Naive thymus-derived CD4-positive, alpha-beta T cell (primary cell): Measurements from ENCODE around the gene UBASH3A. TPM values are rescaled to one million over a fixed set of nuclear protein-coding genes. Genes with fewer than 3 reads are reported as not detected.

Experiments
- ATAC-seq: fragments of 150-1000 bp; cut with Tn5 transposase; 2 replicates; pipeline ENCODE4 v1.10.0; 2021; ENCODE audit warnings: mild to moderate bottlenecking, moderate library complexity
- CTCF ChIA-PET: fragments of 350-600 bp; sonication (Branson Sonifier 250); formaldehyde crosslinking; loops from one replicate; lab custom pipeline; 2021; ENCODE audit warnings: antibody characterized with exemption; lab: Charles Lee
- POLR2A ChIA-PET: fragments of 350-600 bp; sonication (Branson Sonifier 250); formaldehyde crosslinking; loops from one replicate; lab custom pipeline; 2021; ENCODE audit warnings: antibody characterized with exemption, inconsistent platforms; lab: Charles Lee
- DNase-seq, 9 donors: peaks; one replicate each; pipeline versions ENCODE4 v3.0.0 to v3.0.0-alpha.2; 2020 to 2022; ENCODE audit warnings: mixed read lengths in 1 of 9
- H3K27ac ChIP-seq: one replicate; pipeline ENCODE4 v1.7.0; 2013; ENCODE audit warnings: mild to moderate bottlenecking, low read depth, low read length, moderate library complexity
- H3K27me3 ChIP-seq, 2 donors: one replicate each; pipeline ENCODE4 v1.7.0; 2013; ENCODE audit warnings: low read length in 2 of 2, mild to moderate bottlenecking in 2 of 2, moderate library complexity in 2 of 2; ENCODE audit not compliant: control insufficient read depth in 2 of 2, insufficient read depth in 2 of 2
- H3K36me3 ChIP-seq, 3 experiments: 1 replicate in 2 of 3; 2 replicates in 1 of 3; pipeline ENCODE4 v1.7.0; 2013; ENCODE audit warnings: low read length in 3 of 3, mild to moderate bottlenecking in 3 of 3, moderate library complexity in 1 of 3; ENCODE audit not compliant: insufficient read depth in 3 of 3, control insufficient read depth in 2 of 3
- H3K4me1 ChIP-seq, 2 donors: one replicate each; pipeline ENCODE4 v1.7.0; 2013; ENCODE audit warnings: low read length in 2 of 2, mild to moderate bottlenecking in 2 of 2, moderate library complexity in 1 of 2; ENCODE audit not compliant: control insufficient read depth in 2 of 2, insufficient read depth in 2 of 2
- H3K4me3 ChIP-seq: 2 replicates; pipeline ENCODE4 v1.7.0; 2013; ENCODE audit warnings: mild to moderate bottlenecking, low read length
- H3K9me3 ChIP-seq, 3 experiments: 1 replicate in 2 of 3; 2 replicates in 1 of 3; pipeline ENCODE4 v1.7.0; 2013; ENCODE audit warnings: low read length in 3 of 3; ENCODE audit not compliant: control insufficient read depth in 2 of 3
- H3K27ac Mint-ChIP-seq, 9 donors: one replicate each; pipeline ENCODE4 v1.8.0; 2020 to 2022; ENCODE audit warnings: mixed read lengths in 9 of 9, mild to moderate bottlenecking in 8 of 9, moderate library complexity in 5 of 9, inconsistent platforms in 2 of 9
- H3K27me3 Mint-ChIP-seq, 5 donors: one replicate each; pipeline ENCODE4 v1.8.0; 2021 to 2022; ENCODE audit warnings: mixed read lengths in 5 of 5, mild to moderate bottlenecking in 1 of 5
- H3K36me3 Mint-ChIP-seq, 5 donors: one replicate each; pipeline ENCODE4 v1.8.0; 2020 to 2022; ENCODE audit warnings: mixed read lengths in 5 of 5, mild to moderate bottlenecking in 3 of 5, inconsistent platforms in 1 of 5
- H3K4me1 Mint-ChIP-seq, 7 donors: one replicate each; pipeline ENCODE4 v1.8.0; 2020 to 2022; ENCODE audit warnings: mixed read lengths in 7 of 7, mild to moderate bottlenecking in 3 of 7, inconsistent platforms in 1 of 7
- H3K4me3 Mint-ChIP-seq, 10 donors: one replicate each; pipeline ENCODE4 v1.8.0; 2020 to 2022; ENCODE audit warnings: mild to moderate bottlenecking in 10 of 10, mixed read lengths in 10 of 10, moderate library complexity in 6 of 10, inconsistent platforms in 2 of 10
- H3K9me3 Mint-ChIP-seq, 11 donors: one replicate each; pipeline ENCODE4 v1.8.0; 2020 to 2022; ENCODE audit warnings: mixed read lengths in 11 of 11, mild to moderate bottlenecking in 4 of 11, inconsistent platforms in 1 of 11, moderate library complexity in 1 of 11
- intact Hi-C, 2 donors: fragments of 100-400 bp; cut with micrococcal nuclease; formaldehyde crosslinking; loops; one replicate each; pipeline ENCODE4 v1.15.1; 2023
- polyA plus RNA-seq, 2 donors: library from polyadenylated mRNA; unstranded; fragments of 300-500 nt; fragmentation: Illumina TruSeq; gene quantifications; one replicate each; pipeline ENCODE4 v1.2.3, GENCODE V29; 2021
- total RNA-seq, 6 experiments: library from RNA in 5 of 6; stranded (reverse) in 5 of 6; gene quantifications; 1 replicate in 5 of 6; 2 replicates in 1 of 6; pipeline ENCODE4 v1.2.3 and lab custom pipeline; 2021 to 2026

UBASH3A gene
- total and polyA plus RNA-seq, 7 experiments from 2014 or later = 41.9 to 101 (median 91.7) TPM

DNA sequence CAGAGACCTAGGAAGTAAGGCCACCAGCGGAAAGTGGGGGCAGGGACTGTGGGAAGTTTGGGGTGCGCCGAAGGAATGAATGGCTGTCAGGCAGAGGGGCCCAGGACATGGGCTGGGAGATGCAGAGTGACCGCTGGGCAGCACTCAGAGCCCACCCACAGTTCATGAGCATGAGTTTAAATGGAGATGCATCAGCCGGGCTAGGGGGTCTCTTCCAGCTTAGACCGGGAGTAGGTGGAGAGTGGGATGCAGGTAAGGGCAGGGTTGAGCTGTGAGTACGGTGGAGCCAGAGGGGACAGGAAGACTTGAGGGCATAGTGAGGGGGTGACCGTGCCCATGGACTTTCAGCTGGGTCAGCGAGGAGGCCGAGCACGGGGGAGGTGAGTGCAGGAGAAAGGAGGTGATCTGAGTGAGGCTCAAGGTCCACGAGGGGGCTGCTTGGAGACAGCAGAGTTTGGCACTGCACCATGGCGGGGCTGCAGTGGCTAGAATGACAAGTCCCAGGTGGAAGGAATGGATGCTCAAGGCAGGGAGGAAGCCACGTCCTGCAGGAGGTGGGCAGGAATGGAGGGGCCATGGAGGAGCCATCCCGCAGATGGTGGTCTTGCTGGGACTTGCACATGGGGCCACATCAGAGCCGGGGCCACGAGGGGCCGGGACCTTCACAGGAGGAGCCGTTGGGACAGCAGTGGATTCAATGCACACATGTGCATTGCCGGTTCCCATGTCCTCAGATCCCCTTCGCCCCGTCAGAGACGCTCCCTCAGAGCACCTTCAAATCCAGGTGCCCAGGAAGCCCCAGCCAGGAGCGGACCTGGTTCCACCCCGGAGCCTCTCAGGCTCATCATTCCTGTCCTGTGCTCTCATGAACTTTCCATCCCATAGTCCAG, 34.9 kb downstream of the UBASH3A start:
- Mint-ChIP-seq H3K27ac (peak overlapping the region in 7 of 9 donors; percentile 65 to 90 (median 77)), H3K27me3 (no peaks in the 10 kb centered on the region), H3K4me1 (peaks cover 35 to 68% (median 55%) of the 10 kb centered on the region in 7 donors), H3K4me3 (no peak overlapping the region), H3K9me3 (peaks cover 0 to 2% (median 0%) of the 10 kb centered on the region in 11 donors), H3K36me3 (peaks cover 23 to 86% (median 65%) of the 10 kb centered on the region in 5 donors)
- H3K36me3 ChIP-seq = peaks cover 34 to 95% (median 37%) of the 10 kb centered on the region in 3 experiments
- peaks cover 10 to 21% of the 10 kb centered on the region in 2 donors for H3K4me1 ChIP-seq
- intact Hi-C loops = loop anchor here in 1 of 2 donors (10.0 kb wide), 1 partner anchor 94 kb away; no protein-coding TSS in a partner anchor
- H3K4me3 ChIP-seq = no peak overlapping the region
- ATAC-seq (no peak), DNase-seq (no peak)
- no peaks in the 10 kb centered on the region for H3K27me3 ChIP-seq
- no peak overlapping the region for H3K27ac ChIP-seq
- H3K9me3 ChIP-seq = no peaks in the 10 kb centered on the region
- POLR2A ChIA-PET = interaction anchor here (1.2 kb wide), 1 partner anchor 14 kb away, joined by 4 read pairs; no protein-coding TSS in a partner anchor
- CTCF ChIA-PET = no interaction called here

DNA sequence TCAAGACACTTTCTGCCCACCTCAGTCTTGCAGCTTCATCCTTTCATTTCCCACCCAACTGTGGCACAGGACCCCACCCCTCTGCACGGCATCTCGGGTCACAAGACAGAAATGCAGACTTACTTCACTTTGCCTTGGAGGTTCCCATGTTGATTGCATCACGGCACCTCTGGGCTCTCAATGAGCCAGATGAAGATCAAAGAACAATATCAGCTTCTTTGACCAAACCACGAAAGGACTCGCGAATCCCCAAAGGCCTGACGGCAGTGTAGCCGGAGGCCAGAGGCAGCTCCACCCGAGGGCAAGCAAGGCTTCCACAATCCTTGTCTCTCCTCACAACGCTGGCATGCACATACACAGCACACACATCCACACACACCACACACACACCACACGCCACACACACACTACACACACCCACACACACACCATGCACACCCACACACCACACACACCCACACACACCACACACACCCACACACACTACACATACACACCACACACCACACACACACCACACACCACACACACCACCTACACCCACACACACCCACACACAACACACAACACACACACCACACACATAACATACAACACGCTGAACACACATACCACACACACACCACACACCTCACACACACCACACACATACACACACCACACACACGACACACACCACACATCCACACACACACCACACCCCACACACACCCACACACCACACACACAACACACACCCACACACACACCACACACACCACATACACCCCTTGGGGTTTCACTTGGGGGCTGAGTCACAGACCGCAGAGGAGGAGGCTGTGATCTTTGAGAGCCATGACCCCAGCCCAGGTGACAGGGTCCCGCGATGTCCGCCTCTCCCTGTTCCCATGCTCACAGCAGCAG, 35.8 kb downstream of the UBASH3A start:
- DNase-seq = peak in 1 of 9 donors; percentile 52
- Histone ChIP-seq H3K27ac (peak overlapping the region; percentile 30), H3K4me1 (peaks cover 10 to 16% of the 10 kb centered on the region in 2 donors), H3K4me3 (no peak overlapping the region), H3K27me3 (no peaks in the 10 kb centered on the region), H3K9me3 (no peaks in the 10 kb centered on the region), H3K36me3 (peaks cover 29 to 95% (median 32%) of the 10 kb centered on the region in 3 experiments)
- H3K36me3 Mint-ChIP-seq = peaks cover 15 to 82% (median 56%) of the 10 kb centered on the region in 5 donors
- H3K4me1 Mint-ChIP-seq = peaks cover 29 to 59% (median 47%) of the 10 kb centered on the region in 7 donors
- H3K27ac Mint-ChIP-seq = peak overlapping the region; percentile 24 to 90 (median 73)
- ChIA-PET POLR2A (no interaction called here), CTCF (no interaction called here)
- no peaks in the 10 kb centered on the region for H3K27me3 Mint-ChIP-seq
- peaks cover 0 to 2% (median 0%) of the 10 kb centered on the region in 11 donors for H3K9me3 Mint-ChIP-seq
- H3K4me3 Mint-ChIP-seq = peak overlapping the region in 1 of 10 donors; percentile 14
- intact Hi-C loops = loop anchor here in 1 of 2 donors (10.0 kb wide), 1 partner anchor 95 kb away; no protein-coding TSS in a partner anchor
- peak; percentile 36 for ATAC-seq

DNA sequence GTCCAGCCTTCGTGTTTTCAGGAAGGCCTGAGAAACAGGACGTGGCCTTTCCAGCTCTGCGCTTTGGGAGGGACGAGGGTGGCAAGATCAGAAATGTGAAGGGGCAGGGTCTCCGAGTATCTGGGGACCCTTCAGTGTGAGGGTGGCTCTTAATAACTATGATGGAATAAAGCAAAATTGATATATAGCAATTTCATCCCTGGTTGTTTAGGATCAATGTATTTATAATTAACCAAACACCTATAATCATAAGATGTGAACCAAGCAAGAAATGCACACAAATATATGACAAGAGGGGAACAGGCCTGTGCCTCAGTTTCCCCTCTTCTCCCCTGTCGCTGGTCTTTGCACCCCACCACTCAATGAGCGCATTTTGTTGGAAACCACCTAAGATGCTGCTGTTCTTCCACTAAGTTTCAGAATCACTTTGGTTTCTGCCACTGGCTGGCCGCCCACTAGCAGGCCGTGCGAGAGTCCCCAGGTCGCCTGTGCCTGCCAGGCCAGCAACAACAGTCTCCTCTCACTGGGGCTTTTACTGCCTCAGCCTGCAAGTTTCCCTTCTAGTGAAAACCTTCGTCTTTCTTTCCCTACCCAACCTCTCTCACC, 36.6 kb downstream of the UBASH3A start:
- ChIA-PET CTCF (interaction anchor here (0.7 kb wide), 1 partner anchor 12 kb away, joined by 3 read pairs; no protein-coding TSS in a partner anchor), POLR2A (no interaction called here)
- peaks cover 22 to 95% (median 28%) of the 10 kb centered on the region in 3 experiments for H3K36me3 ChIP-seq
- H3K27me3 Mint-ChIP-seq = no peaks in the 10 kb centered on the region
- H3K4me1 Mint-ChIP-seq = peaks cover 22 to 51% (median 40%) of the 10 kb centered on the region in 7 donors
- ATAC-seq = no peak
- H3K27me3 ChIP-seq = no peaks in the 10 kb centered on the region
- H3K9me3 ChIP-seq = no peaks in the 10 kb centered on the region
- H3K27ac Mint-ChIP-seq = peak overlapping the region; percentile 24 to 82 (median 73)
- H3K4me3 ChIP-seq = no peak overlapping the region
- H3K9me3 Mint-ChIP-seq = peaks cover 0 to 2% (median 0%) of the 10 kb centered on the region in 11 donors
- no peak overlapping the region for H3K4me3 Mint-ChIP-seq
- intact Hi-C loops = no loop called here
- H3K36me3 Mint-ChIP-seq = peaks cover 8 to 82% (median 52%) of the 10 kb centered on the region in 5 donors
- peak overlapping the region; percentile 30 for H3K27ac ChIP-seq
- peaks cover 9 to 10% of the 10 kb centered on the region in 2 donors for H3K4me1 ChIP-seq
- DNase-seq = peak in 1 of 9 donors; percentile 56

DNA sequence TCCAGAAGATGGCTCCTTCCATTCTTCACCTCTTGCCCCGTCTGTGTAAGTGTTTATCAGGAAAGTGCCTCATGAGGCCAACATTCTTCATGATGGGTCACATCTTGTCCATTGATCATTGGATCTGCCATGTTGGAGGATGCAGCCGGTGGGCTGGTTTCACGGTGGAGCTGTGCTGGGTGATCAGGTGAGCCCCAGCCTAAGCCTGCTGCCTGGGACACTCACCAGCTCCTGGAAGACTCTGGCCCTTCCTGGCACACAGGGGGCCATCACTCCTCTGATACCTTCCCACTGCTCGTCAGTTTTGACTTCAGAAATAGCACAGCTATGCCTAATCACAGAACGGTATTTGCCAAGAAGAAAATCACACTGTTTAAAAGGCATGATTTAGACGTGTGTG, 38.3 kb downstream of the UBASH3A start:
- no peak overlapping the region for H3K4me3 Mint-ChIP-seq
- DNase-seq = no peak
- no peaks in the 10 kb centered on the region for H3K27me3 ChIP-seq
- peak overlapping the region in 5 of 9 donors; percentile 16 to 73 (median 60) for H3K27ac Mint-ChIP-seq
- peaks cover 11 to 77% (median 44%) of the 10 kb centered on the region in 5 donors for H3K36me3 Mint-ChIP-seq
- H3K27me3 Mint-ChIP-seq = peaks cover 0 to 4% (median 0%) of the 10 kb centered on the region in 5 donors
- no peak for ATAC-seq
- no peak overlapping the region for H3K4me3 ChIP-seq
- peaks cover 0 to 10% of the 10 kb centered on the region in 2 donors for H3K4me1 ChIP-seq
- intact Hi-C loops = no loop called here
- peaks cover 0 to 2% (median 0%) of the 10 kb centered on the region in 11 donors for H3K9me3 Mint-ChIP-seq
- peaks cover 7 to 100% (median 21%) of the 10 kb centered on the region in 3 experiments for H3K36me3 ChIP-seq
- H3K27ac ChIP-seq = no peak overlapping the region
- H3K9me3 ChIP-seq = no peaks in the 10 kb centered on the region
- peaks cover 8 to 42% (median 29%) of the 10 kb centered on the region in 7 donors for H3K4me1 Mint-ChIP-seq
- ChIA-PET CTCF (interaction anchor here (0.7 to 1.9 kb wide), 2 partner anchors 17 to 38 kb away, joined by 3 to 4 read pairs; partner anchors contain the start of gene UBASH3A), POLR2A (interaction anchor here (1.0 to 1.8 kb wide), 3 partner anchors 9 to 55 kb away, joined by 3 to 6 read pairs (median 3); partner anchors contain the start of gene UBASH3A)

DNA sequence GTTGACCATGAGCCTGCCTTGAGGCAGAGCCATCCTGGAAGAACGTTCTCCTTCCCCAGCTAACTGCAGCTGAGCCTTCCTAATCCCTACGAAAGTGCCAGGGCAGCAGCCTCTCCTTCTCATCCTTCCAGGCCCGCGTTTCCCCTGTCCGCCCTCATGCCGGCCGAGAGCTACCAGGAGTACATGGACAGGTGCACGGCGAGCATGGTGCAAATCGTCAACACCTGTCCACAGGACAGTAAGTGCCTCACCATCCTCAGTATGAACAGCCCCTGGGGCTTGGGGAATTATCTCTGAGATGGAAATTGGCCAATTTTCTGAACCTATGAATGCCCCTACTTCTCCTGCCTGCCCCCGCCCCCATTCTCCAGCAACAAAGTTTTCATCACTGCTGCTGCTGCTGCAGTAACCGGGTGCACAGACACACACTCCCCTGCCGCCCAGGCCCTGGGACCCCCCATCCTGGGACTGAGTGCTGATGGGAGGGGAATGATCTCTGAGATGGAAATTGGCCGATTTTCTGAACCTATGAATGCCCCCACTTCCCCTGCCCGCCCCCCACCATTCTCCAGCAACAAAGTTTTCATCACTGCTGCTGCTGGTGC, 39.6 kb downstream of the UBASH3A start:
- H3K4me1 Mint-ChIP-seq = peaks cover 8 to 42% (median 29%) of the 10 kb centered on the region in 7 donors
- Histone ChIP-seq H3K9me3 (no peaks in the 10 kb centered on the region), H3K4me1 (peaks cover 0 to 10% of the 10 kb centered on the region in 2 donors), H3K27ac (no peak overlapping the region), H3K27me3 (no peaks in the 10 kb centered on the region), H3K36me3 (peaks cover 7 to 99% (median 9%) of the 10 kb centered on the region in 3 experiments), H3K4me3 (no peak overlapping the region)
- H3K27me3 Mint-ChIP-seq = peaks cover 0 to 4% (median 0%) of the 10 kb centered on the region in 5 donors
- POLR2A ChIA-PET = interaction anchor here (1.8 kb wide), 1 partner anchor 39 kb away, joined by 6 read pairs; the partner anchor contains the start of gene UBASH3A
- H3K27ac Mint-ChIP-seq = peak overlapping the region in 4 of 9 donors; percentile 53 to 80 (median 78)
- ATAC-seq (no peak), DNase-seq (no peak)
- H3K9me3 Mint-ChIP-seq = peaks cover 0 to 2% (median 0%) of the 10 kb centered on the region in 11 donors
- H3K4me3 Mint-ChIP-seq = no peak overlapping the region
- H3K36me3 Mint-ChIP-seq = peaks cover 11 to 79% (median 40%) of the 10 kb centered on the region in 5 donors
- intact Hi-C loops = no loop called here
- CTCF ChIA-PET = interaction anchor here (0.9 to 1.5 kb wide), 2 partner anchors 62 to 132 kb away, joined by 3 read pairs; no protein-coding TSS in a partner anchor
